ENCODE results near the gene KIAA0586. TPM values are rescaled to one million over a fixed set of nuclear protein-coding genes. Genes with fewer than 3 reads are reported as not detected.

Gene KIAA0586
- total RNA-seq, 1 experiment from 2014 or later, result 23.5 TPM

GRCh38 chr14:58535044-58535443, 107.5 kb downstream of the KIAA0586 start:
- no peak for DNase-seq (ENCODE audit: low spot score)

DNA sequence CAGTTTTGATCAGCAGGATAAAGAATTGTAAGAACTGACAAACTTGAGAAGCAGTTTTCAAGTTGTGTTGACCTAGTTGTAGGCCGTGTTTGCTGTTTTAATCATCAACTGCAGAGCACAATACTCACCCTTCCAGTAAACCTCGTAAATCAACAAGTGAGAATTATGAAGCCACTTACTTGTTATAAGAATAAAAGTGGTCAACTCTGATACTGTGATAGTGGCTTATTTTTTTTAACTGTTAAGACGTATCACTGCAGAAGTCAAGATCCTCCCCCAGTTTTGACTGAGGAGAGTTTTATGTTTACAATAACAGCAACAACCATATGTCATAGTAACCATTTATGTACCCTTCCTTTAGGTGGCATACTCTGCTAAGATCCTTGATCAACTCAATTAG, 109.5 kb downstream of the KIAA0586 start:
- ChIA-PET CTCF (no interaction called here), POLR2A (no interaction called here)
- no peak for ATAC-seq
- Mint-ChIP-seq H3K27me3 (ENCODE audit: low read depth) (no peaks in the 10 kb centered on the region), H3K4me1 (no peaks in the 10 kb centered on the region; the same call in 1 of the 2 replicates), H3K36me3 (no peaks in the 10 kb centered on the region), H3K9me3 (peaks cover 3% of the 10 kb centered on the region), H3K27ac (no peak overlapping the region), H3K4me3 (no peak overlapping the region)
- DNase-seq (ENCODE audit: low spot score), result no peak
- no peak for TF ChIP-seq ZNF671 (CRISPR knock-in tag; IDR thresholded peaks at IDR 0.05)
- TF ChIP-seq ZNF281 (CRISPR knock-in tag; IDR thresholded peaks at IDR 0.05), result no peak
- TF ChIP-seq GRHL2 (CRISPR knock-in tag; IDR thresholded peaks at IDR 0.05; ENCODE audit: insufficient replicate concordance, severe bottlenecking), result no peak
- no peak for TF ChIP-seq SP1 (CRISPR knock-in tag; conservative IDR thresholded peaks at IDR 0.05)
- TF ChIP-seq, protein P1, sequence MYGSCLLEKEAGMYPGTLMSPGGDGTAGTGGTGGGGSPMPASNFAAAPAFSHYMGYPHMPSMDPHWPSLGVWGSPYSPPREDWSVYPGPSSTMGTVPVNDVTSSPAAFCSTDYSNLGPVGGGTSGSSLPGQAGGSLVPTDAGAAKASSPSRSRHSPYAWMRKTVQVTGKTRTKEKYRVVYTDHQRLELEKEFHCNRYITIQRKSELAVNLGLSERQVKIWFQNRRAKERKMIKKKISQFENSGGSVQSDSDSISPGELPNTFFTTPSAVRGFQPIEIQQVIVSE (CRISPR knock-in tag; IDR thresholded peaks at IDR 0.05; ENCODE audit: borderline replicate concordance), result no peak
- TF ChIP-seq CREM (CRISPR knock-in tag; IDR thresholded peaks at IDR 0.05), result no peak
- TF ChIP-seq KAT7 (CRISPR knock-in tag; IDR thresholded peaks at IDR 0.05; ENCODE audit: borderline replicate concordance), result no peak
- TF ChIP-seq, protein P2, sequence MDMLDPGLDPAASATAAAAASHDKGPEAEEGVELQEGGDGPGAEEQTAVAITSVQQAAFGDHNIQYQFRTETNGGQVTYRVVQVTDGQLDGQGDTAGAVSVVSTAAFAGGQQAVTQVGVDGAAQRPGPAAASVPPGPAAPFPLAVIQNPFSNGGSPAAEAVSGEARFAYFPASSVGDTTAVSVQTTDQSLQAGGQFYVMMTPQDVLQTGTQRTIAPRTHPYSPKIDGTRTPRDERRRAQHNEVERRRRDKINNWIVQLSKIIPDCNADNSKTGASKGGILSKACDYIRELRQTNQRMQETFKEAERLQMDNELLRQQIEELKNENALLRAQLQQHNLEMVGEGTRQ (CRISPR knock-in tag; IDR thresholded peaks at IDR 0.05), result no peak
- no peak for TF ChIP-seq ATF3 (CRISPR knock-in tag; conservative IDR thresholded peaks at IDR 0.05)
- no peak for TF ChIP-seq NR3C1 (CRISPR knock-in tag; conservative IDR thresholded peaks at IDR 0.05; ENCODE audit: low read depth)
- no peak for TF ChIP-seq NFATC4 (CRISPR knock-in tag; IDR thresholded peaks at IDR 0.05)
- TF ChIP-seq SMAD3 (CRISPR knock-in tag; IDR thresholded peaks at IDR 0.05; ENCODE audit: borderline replicate concordance), result no peak
- TF ChIP-seq, protein P3, sequence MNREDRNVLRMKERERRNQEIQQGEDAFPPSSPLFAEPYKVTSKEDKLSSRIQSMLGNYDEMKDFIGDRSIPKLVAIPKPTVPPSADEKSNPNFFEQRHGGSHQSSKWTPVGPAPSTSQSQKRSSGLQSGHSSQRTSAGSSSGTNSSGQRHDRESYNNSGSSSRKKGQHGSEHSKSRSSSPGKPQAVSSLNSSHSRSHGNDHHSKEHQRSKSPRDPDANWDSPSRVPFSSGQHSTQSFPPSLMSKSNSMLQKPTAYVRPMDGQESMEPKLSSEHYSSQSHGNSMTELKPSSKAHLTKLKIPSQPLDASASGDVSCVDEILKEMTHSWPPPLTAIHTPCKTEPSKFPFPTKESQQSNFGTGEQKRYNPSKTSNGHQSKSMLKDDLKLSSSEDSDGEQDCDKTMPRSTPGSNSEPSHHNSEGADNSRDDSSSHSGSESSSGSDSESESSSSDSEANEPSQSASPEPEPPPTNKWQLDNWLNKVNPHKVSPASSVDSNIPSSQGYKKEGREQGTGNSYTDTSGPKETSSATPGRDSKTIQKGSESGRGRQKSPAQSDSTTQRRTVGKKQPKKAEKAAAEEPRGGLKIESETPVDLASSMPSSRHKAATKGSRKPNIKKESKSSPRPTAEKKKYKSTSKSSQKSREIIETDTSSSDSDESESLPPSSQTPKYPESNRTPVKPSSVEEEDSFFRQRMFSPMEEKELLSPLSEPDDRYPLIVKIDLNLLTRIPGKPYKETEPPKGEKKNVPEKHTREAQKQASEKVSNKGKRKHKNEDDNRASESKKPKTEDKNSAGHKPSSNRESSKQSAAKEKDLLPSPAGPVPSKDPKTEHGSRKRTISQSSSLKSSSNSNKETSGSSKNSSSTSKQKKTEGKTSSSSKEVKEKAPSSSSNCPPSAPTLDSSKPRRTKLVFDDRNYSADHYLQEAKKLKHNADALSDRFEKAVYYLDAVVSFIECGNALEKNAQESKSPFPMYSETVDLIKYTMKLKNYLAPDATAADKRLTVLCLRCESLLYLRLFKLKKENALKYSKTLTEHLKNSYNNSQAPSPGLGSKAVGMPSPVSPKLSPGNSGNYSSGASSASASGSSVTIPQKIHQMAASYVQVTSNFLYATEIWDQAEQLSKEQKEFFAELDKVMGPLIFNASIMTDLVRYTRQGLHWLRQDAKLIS (CRISPR knock-in tag; IDR thresholded peaks at IDR 0.05; ENCODE audit: borderline replicate concordance), result no peak
- TF ChIP-seq NFYB (CRISPR knock-in tag; conservative IDR thresholded peaks at IDR 0.05; ENCODE audit: low read depth), result no peak
- no peak for TF ChIP-seq STAT6 (CRISPR knock-in tag; conservative IDR thresholded peaks at IDR 0.05; ENCODE audit: low read depth)

More at GRCh38 chr14:58535044-58535443, 107.5 kb downstream of the KIAA0586 start:
- POLR2A ChIA-PET, result no interaction called here
- H3K4me1 Mint-ChIP-seq, result no peaks in the 10 kb centered on the region
- peaks cover 10% of the 10 kb centered on the region for H3K9me3 Mint-ChIP-seq
- no peaks in the 10 kb centered on the region for H3K27me3 Mint-ChIP-seq (ENCODE audit: low read depth)
- peaks cover 2% of the 10 kb centered on the region; the same call in 1 of the 2 replicates for H3K36me3 Mint-ChIP-seq
- H3K4me3 Mint-ChIP-seq, result no peak overlapping the region
- ATAC-seq, result no peak
- CTCF ChIA-PET, result no interaction called here
- TF ChIP-seq HMGA2 (CRISPR knock-in tag; IDR thresholded peaks at IDR 0.05), result no peak
- no peak for TF ChIP-seq SOX15 (CRISPR knock-in tag; IDR thresholded peaks at IDR 0.05)
- TF ChIP-seq FOXJ3 (CRISPR knock-in tag; IDR thresholded peaks at IDR 0.05; ENCODE audit: borderline replicate concordance), result no peak
- TF ChIP-seq CREM (CRISPR knock-in tag; IDR thresholded peaks at IDR 0.05), result no peak
- no peak for TF ChIP-seq ZBTB43 (CRISPR knock-in tag; IDR thresholded peaks at IDR 0.05)
- no peak for TF ChIP-seq GRHL2 (CRISPR knock-in tag; IDR thresholded peaks at IDR 0.05; ENCODE audit: insufficient replicate concordance, severe bottlenecking)
- no peak for TF ChIP-seq TP53 (CRISPR knock-in tag; IDR thresholded peaks at IDR 0.05)
- TF ChIP-seq NR1H2 (CRISPR knock-in tag; IDR thresholded peaks at IDR 0.05), result no peak
- TF ChIP-seq ATF3 (CRISPR knock-in tag; conservative IDR thresholded peaks at IDR 0.05), result no peak
- H3K27ac Mint-ChIP-seq, result no peak overlapping the region
